K562 (cell line): ENCODE measurements around the gene SEMA3G. TPM values are rescaled to one million over a fixed set of nuclear protein-coding genes. Genes with fewer than 3 reads are reported as not detected.

Experiments used
- ATAC-seq: fragments of 200-7000 bp; cut with Tn5 transposase; 3 replicates; pipeline ENCODE4 v1.9.1; 2020; ENCODE audit warnings: moderate library complexity
- BruUV-seq: library from RNA; stranded (reverse); fragments of 400-500 nt; replicated peaks from 2 replicates; lab custom pipeline; 2021; lab: Mats Ljungman, UMichigan
- CTCF ChIA-PET: fragments of 300-600 bp; formaldehyde crosslinking; extraction: SDS; loops from one replicate; lab custom pipeline; 2021; ENCODE audit warnings: low intra/inter-chr PET ratio; lab: Yijun Ruan, JAX
- POLR2A ChIA-PET: fragments of 300-600, 350-650 bp; sonication (Branson Sonifier 250); formaldehyde crosslinking; extraction: SDS; loops from one replicate; lab custom pipeline; 2021; ENCODE audit warnings: antibody characterized with exemption, inconsistent platforms; lab: Yijun Ruan, JAX
- DNase-seq, 4 experiments: peaks; one replicate each; pipeline versions ENCODE4 v3.0.0 to v3.0.0-alpha.2; 2011 to 2018; ENCODE audit warnings: low spot score in 3 of 4, mixed read lengths in 3 of 4; ENCODE audit errors: extremely low read depth in 1 of 4
- FAIRE-seq: peaks from 2 replicates; lab custom pipeline; 2011; peaks lifted over from hg19 to GRCh38; lab: Jason Lieb, UNC
- H2AFZ ChIP-seq: 2 replicates; pipeline ENCODE4 v1.6.0; 2011; ENCODE audit warnings: low read depth, low read length, control low read depth, inconsistent platforms
- H3K27ac ChIP-seq: fragments of 200-600 bp; 3 replicates; pipeline ENCODE4 v1.8.0; 2011; ENCODE audit warnings: low read depth, mild to moderate bottlenecking, control low read depth, inconsistent platforms, low read length, moderate library complexity, mixed read lengths; ENCODE audit errors: extremely low read depth
- H3K27me3 ChIP-seq, 2 experiments: fragments of 300-600 bp in 1 of 2; 2 replicates in 1 of 2; 3 replicates in 1 of 2; pipeline versions ENCODE4 v1.6.0 to v1.8.0; 2011; ENCODE audit warnings: inconsistent platforms in 2 of 2, low read length in 2 of 2, mild to moderate bottlenecking in 1 of 2, mixed read lengths in 1 of 2, moderate library complexity in 1 of 2; ENCODE audit not compliant: control insufficient read depth in 2 of 2, insufficient read depth in 2 of 2
- H3K36me3 ChIP-seq: fragments of 300-600 bp; 3 replicates; pipeline ENCODE4 v1.8.0; 2011; ENCODE audit warnings: mild to moderate bottlenecking, low read length, inconsistent platforms; ENCODE audit not compliant: control insufficient read depth, insufficient read depth
- H3K4me1 ChIP-seq, 2 experiments: fragments of 200-600 bp in 1 of 2; replicated peaks in 1 of 2; 2 replicates in 1 of 2; 3 replicates in 1 of 2; pipeline versions ENCODE4 v1.5.1 to v1.8.0; 2011; ENCODE audit warnings: inconsistent platforms in 2 of 2, low read length in 2 of 2, mild to moderate bottlenecking in 1 of 2, mixed read lengths in 1 of 2, moderate library complexity in 1 of 2; ENCODE audit not compliant: control insufficient read depth in 2 of 2, insufficient read depth in 2 of 2
- H3K4me2 ChIP-seq: 2 replicates; pipeline ENCODE4 v1.6.1; 2011; ENCODE audit warnings: low read length, control low read depth, inconsistent platforms, mixed read lengths; ENCODE audit not compliant: insufficient read depth
- H3K4me3 ChIP-seq: fragments of 200-600 bp; sonication (generic), shearing (Covaris generic); 2 replicates; pipeline ENCODE4 v1.5.1; 2016; ENCODE audit warnings: control low read depth, inconsistent platforms
- H3K79me2 ChIP-seq: fragments of 200-600 bp; 3 replicates; pipeline ENCODE4 v1.8.0; 2011; ENCODE audit warnings: low read length, inconsistent platforms; ENCODE audit not compliant: control insufficient read depth, insufficient read depth
- H3K9ac ChIP-seq, 2 experiments: 2 replicates each; pipeline versions ENCODE4 v1.6.0 to v1.6.1; 2011; ENCODE audit warnings: low read depth in 2 of 2, low read length in 2 of 2, control low read depth in 1 of 2, inconsistent platforms in 1 of 2, mild to moderate bottlenecking in 1 of 2, mixed read lengths in 1 of 2; ENCODE audit not compliant: insufficient read depth in 1 of 2
- H3K9me1 ChIP-seq: one replicate; pipeline ENCODE4 v1.6.0; 2011; ENCODE audit warnings: inconsistent platforms, mild to moderate bottlenecking, low read length, moderate library complexity; ENCODE audit not compliant: control insufficient read depth, insufficient read depth
- H3K9me3 ChIP-seq: replicated peaks from 2 replicates; pipeline ENCODE4 v1.5.1; 2011; ENCODE audit warnings: low read depth, low read length, inconsistent platforms; ENCODE audit not compliant: control insufficient read depth, insufficient read depth
- H4K20me1 ChIP-seq: replicated peaks from 2 replicates; pipeline ENCODE4 v1.6.1; 2011; ENCODE audit warnings: low read length, inconsistent platforms, mixed read lengths; ENCODE audit not compliant: control insufficient read depth, insufficient read depth
- ARID3B ChIP-seq: fragments of 250-450 bp; sonication (Bioruptor Pico); IDR thresholded peaks from 2 replicates; pipeline ENCODE4 v1.4.0; 2020; ENCODE audit warnings: borderline replicate concordance
- MYC ChIP-seq, 2 experiments: fragments of 250-450 bp in 1 of 2; sonication (Bioruptor Pico) in 1 of 2; IDR thresholded peaks; 2 replicates each; pipeline versions ENCODE4 v1.5.1 to v1.6.1; 2012 to 2021; ENCODE audit warnings: low read depth in 2 of 2, borderline replicate concordance in 1 of 2, improper control_type of control experiment in 1 of 2, low read length in 1 of 2, mild to moderate bottlenecking in 1 of 2, moderate library complexity in 1 of 2
- POLR2G ChIP-seq: fragments of 200-400 bp; formaldehyde crosslinking; IDR thresholded peaks from 2 replicates; pipeline ENCODE4 v1.6.1; 2017; ENCODE audit warnings: low read depth, mild to moderate bottlenecking, antibody characterized with exemption, low read length, moderate library complexity
- WGBS: fragments of 100-300 bp; shearing (Covaris generic); methylation state at CpG from one replicate; pipeline ENCODE4 v1.1.6; 2016; ENCODE audit warnings: low coverage, mixed read lengths; ENCODE audit not compliant: insufficient coverage; ENCODE audit errors: missing lambda C conversion rate; 5-methylcytosine and 5-hydroxymethylcytosine counted together
- in situ Hi-C: fragments of 300-500 bp; cut with MboI; formaldehyde crosslinking; loops from 4 replicates; pipeline ENCODE4 v1.15.0; 2018; ENCODE audit warnings: inconsistent platforms, mixed read lengths
- intact Hi-C: fragments of 100-400 bp; cut with micrococcal nuclease; formaldehyde crosslinking; loops from 2 replicates; pipeline ENCODE4 v1.14.2; 2022
- polyA plus RNA-seq, 8 experiments: library from polyadenylated mRNA; depleted of rRNA in 4 of 8; stranded (reverse) in 5 of 8; unstranded in 3 of 8; fragments of >200 nt; fragmentation: Nextera tagmentation in 2 of 8; fragmentation: Illumina TruSeq in 1 of 8; extraction: Ambion mirVana in 2 of 8; extraction: Trizol in 1 of 8; gene quantifications; 2 replicates each; pipeline versions ENCODE4 v1.2.1 to v1.2.3, GENCODE V29; 2011 to 2014; ENCODE audit warnings: inconsistent platforms in 1 of 8, missing spikeins in 1 of 8
- total RNA-seq, 7 experiments: library from RNA; depleted of rRNA in 6 of 7; stranded (reverse); fragments of >200 nt in 6 of 7; fragmentation: Illumina TruSeq in 2 of 7; extraction: Trizol in 2 of 7; gene quantifications; 2 replicates each; pipeline versions ENCODE4 v1.2.1 to v1.2.3, GENCODE V29; 2011 to 2021; ENCODE audit warnings: low replicate concordance in 1 of 7

SEMA3G gene
- total and polyA plus RNA-seq, 9 of the 15 experiments (the other 6 are each of a cell fraction or from before 2014, with no cell fraction given) = 0.04 to 0.07 (median 0.05) TPM; not detected in 6

GRCh38 chr3:52490035-52490938, 45.4 kb upstream of the SEMA3G start:
- in situ Hi-C loops = no loop called here
- Histone ChIP-seq H3K9me3 (no peaks in the 10 kb centered on the region), H3K4me3 (no peak overlapping the region), H3K27me3 (no peaks in the 10 kb centered on the region), H3K9me1 (no peaks in the 10 kb centered on the region), H3K79me2 (no peaks in the 10 kb centered on the region), H3K4me2 (no peak overlapping the region), H2AFZ (no peak overlapping the region), H3K27ac (no peak overlapping the region), H3K4me1 (peaks cover 0 to 27% of the 10 kb centered on the region in 2 experiments; a peak in 2 of 5 replicates), H4K20me1 (no peaks in the 10 kb centered on the region; the same call in 1 of the 2 replicates), H3K36me3 (peaks cover 58% of the 10 kb centered on the region; the same call in 2 of the 3 replicates), H3K9ac (peak overlapping the region in 1 of 2 experiments; percentile 52; a peak in 2 of 4 replicates)
- BruUV-seq = no TSS peak
- CTCF ChIA-PET = no interaction called here
- POLR2A ChIA-PET = interaction anchor here (0.8 to 1.5 kb wide), 8 partner anchors 8 to 189 kb away, joined by 3 to 7 read pairs (median 4); no protein-coding TSS in a partner anchor
- 81% methylated on average over 15 of the region's 22 CpGs for WGBS
- no peak for FAIRE-seq
- intact Hi-C loops = no loop called here
- 0 out of 2 replicates have a peak, but pooled peaks have one; percentile 26 for TF ChIP-seq POLR2G
- no peak for TF ChIP-seq ARID3B (CRISPR knock-in tag)
- no peak for TF ChIP-seq MYC (IDR thresholded peaks at IDR 0.05; ENCODE audit: low read depth, low read length)
- no peak for TF ChIP-seq MYC (CRISPR knock-in tag; IDR thresholded peaks at IDR 0.05; ENCODE audit: borderline replicate concordance, low read depth)
- DNase-seq = no peak
- ATAC-seq = no peak
